Adrenal gland (tissue), 5 donors: ENCODE data around the gene CHRM1.

ENCODE experiments used
- CTCF ChIP-seq, 6 experiments: fragments of 450-650 bp in 4 of 6; fragments of 200-600 bp in 2 of 6; sonication (generic) in 1 of 6; IDR thresholded peaks; 1 replicate in 5 of 6; 2 replicates in 1 of 6; pipeline versions ENCODE4 v1.5.1 to v1.8.0; 2016 to 2021; ENCODE audit warnings: antibody characterized with exemption in 6 of 6, mild to moderate bottlenecking in 2 of 6, moderate library complexity in 1 of 6
- POLR2A ChIP-seq, 2 donors: fragments of 450-650 bp; IDR thresholded peaks; one replicate each; pipeline ENCODE4 v1.6.1; 2017; ENCODE audit warnings: antibody characterized with exemption in 2 of 2, mild to moderate bottlenecking in 2 of 2, moderate library complexity in 1 of 2
- donor health status: DM: no; HTN: no; CAD: no.

GRCh38 chr11:62905296-62905695 lies 15.9 kb downstream of the CHRM1 start:
- TF ChIP-seq POLR2A (IDR thresholded peaks at IDR 0.05) (no peak), CTCF (IDR thresholded peaks at IDR 0.05) (no peak)
